T-cell (primary cell): ENCODE data around the gene PPT2. TPM values are rescaled to one million over a fixed set of nuclear protein-coding genes. Genes with fewer than 3 reads are reported as not detected.
"Not testable (repeated sequence)": the region's sequence is repeated elsewhere in the genome, so short reads cannot be mapped to it uniquely, and the experiment has no call there.

Experiments used
- ATAC-seq, 4 experiments: fragments of 200-7000 bp in 3 of 4; fragments of 150-1000 bp in 1 of 4; cut with Tn5 transposase; replicated peaks in 1 of 4; 1 replicate in 3 of 4; 2 replicates in 1 of 4; pipeline ENCODE4 v1.10.0; 2021; ENCODE audit warnings: moderate library complexity in 3 of 4, mild to moderate bottlenecking in 2 of 4, moderate number of reproducible peaks in 1 of 4
- CTCF ChIA-PET, 2 donors: fragments of 300-600 bp; sonication (Branson Sonifier 250); formaldehyde crosslinking; loops; one replicate each; lab custom pipeline; 2022; ENCODE audit warnings: antibody characterized with exemption in 2 of 2; lab: Charles Lee
- POLR2A ChIA-PET, 2 donors: fragments of 300-600 bp; sonication (Branson Sonifier 250); formaldehyde crosslinking; loops; one replicate each; lab custom pipeline; 2022; ENCODE audit warnings: antibody characterized with exemption in 2 of 2; lab: Charles Lee
- DNase-seq, 35 experiments: peaks; one replicate each; pipeline versions ENCODE4 v3.0.0 to v3.0.0-alpha.2; 2013 to 2023
- H3K27ac ChIP-seq: one replicate; pipeline ENCODE4 v1.5.1; 2013; ENCODE audit warnings: low read length
- H3K27me3 ChIP-seq, 2 experiments: replicated peaks in 1 of 2; 1 replicate in 1 of 2; 2 replicates in 1 of 2; pipeline versions ENCODE4 v1.6.1 to v1.7.0; 2013; ENCODE audit warnings: low read length in 1 of 2, mixed read lengths in 1 of 2; ENCODE audit not compliant: control insufficient read depth in 2 of 2, insufficient read depth in 2 of 2; ENCODE audit errors: extremely low read depth in 1 of 2
- H3K36me3 ChIP-seq, 2 donors: 1 replicate in 1 of 2; 2 replicates in 1 of 2; pipeline versions ENCODE4 v1.6.1 to v1.7.0; 2013; ENCODE audit warnings: low read length in 1 of 2; ENCODE audit not compliant: control insufficient read depth in 2 of 2, insufficient read depth in 1 of 2; ENCODE audit errors: extremely low read depth in 1 of 2
- H3K4me1 ChIP-seq, 2 experiments: 1 replicate in 1 of 2; 2 replicates in 1 of 2; pipeline versions ENCODE4 v1.6.1 to v1.7.0; 2013; ENCODE audit warnings: low read length in 2 of 2, mixed read lengths in 1 of 2; ENCODE audit not compliant: insufficient read depth in 2 of 2, control insufficient read depth in 1 of 2; ENCODE audit errors: extremely low read depth in 1 of 2
- H3K4me3 ChIP-seq, 2 donors: 1 replicate in 1 of 2; 2 replicates in 1 of 2; pipeline versions ENCODE4 v1.5.1 to v1.7.0; 2013; ENCODE audit warnings: mild to moderate bottlenecking in 2 of 2, low read length in 1 of 2, moderate library complexity in 1 of 2; ENCODE audit not compliant: control insufficient read depth in 1 of 2; ENCODE audit errors: extremely low read depth in 1 of 2
- H3K9me3 ChIP-seq: 2 replicates; pipeline ENCODE4 v1.7.0; 2013
- H3K27ac Mint-ChIP-seq, 2 donors: one replicate each; pipeline ENCODE4 v1.8.0; 2020 to 2021; ENCODE audit warnings: mild to moderate bottlenecking in 2 of 2, mixed read lengths in 2 of 2
- H3K27me3 Mint-ChIP-seq, 2 donors: one replicate each; pipeline ENCODE4 v1.8.0; 2021 to 2022; ENCODE audit warnings: mixed read lengths in 2 of 2
- H3K36me3 Mint-ChIP-seq: one replicate; pipeline ENCODE4 v1.8.0; 2021; ENCODE audit warnings: mixed read lengths
- H3K4me1 Mint-ChIP-seq, 3 donors: one replicate each; pipeline ENCODE4 v1.8.0; 2020 to 2022; ENCODE audit warnings: mixed read lengths in 3 of 3, mild to moderate bottlenecking in 1 of 3
- H3K4me3 Mint-ChIP-seq, 3 donors: one replicate each; pipeline ENCODE4 v1.8.0; 2020 to 2022; ENCODE audit warnings: mild to moderate bottlenecking in 3 of 3, mixed read lengths in 3 of 3, moderate library complexity in 3 of 3
- H3K9me3 Mint-ChIP-seq, 3 donors: one replicate each; pipeline ENCODE4 v1.8.0; 2020 to 2022; ENCODE audit warnings: mixed read lengths in 3 of 3
- WGBS: methylation state at CpG from one replicate; pipeline ENCODE4 v1.1.5; 2013; ENCODE audit warnings: missing lambda C conversion rate; ENCODE audit not compliant: insufficient coverage; 5-methylcytosine and 5-hydroxymethylcytosine counted together
- total RNA-seq, 35 experiments: library from RNA in 6 of 35; stranded (reverse) in 6 of 35; fragments of 120-200 nt in 1 of 35; gene quantifications; one replicate each; pipeline versions ENCODE4 v1.2.1 to v1.2.4 and lab custom pipeline; 2013 to 2026

The PPT2 gene
- total RNA-seq, 5 donors from 2014 or later (not counting 1 experiment from before 2014, with no cell fraction given): 11.2 to 25.6 (median 19.3) TPM

DNA sequence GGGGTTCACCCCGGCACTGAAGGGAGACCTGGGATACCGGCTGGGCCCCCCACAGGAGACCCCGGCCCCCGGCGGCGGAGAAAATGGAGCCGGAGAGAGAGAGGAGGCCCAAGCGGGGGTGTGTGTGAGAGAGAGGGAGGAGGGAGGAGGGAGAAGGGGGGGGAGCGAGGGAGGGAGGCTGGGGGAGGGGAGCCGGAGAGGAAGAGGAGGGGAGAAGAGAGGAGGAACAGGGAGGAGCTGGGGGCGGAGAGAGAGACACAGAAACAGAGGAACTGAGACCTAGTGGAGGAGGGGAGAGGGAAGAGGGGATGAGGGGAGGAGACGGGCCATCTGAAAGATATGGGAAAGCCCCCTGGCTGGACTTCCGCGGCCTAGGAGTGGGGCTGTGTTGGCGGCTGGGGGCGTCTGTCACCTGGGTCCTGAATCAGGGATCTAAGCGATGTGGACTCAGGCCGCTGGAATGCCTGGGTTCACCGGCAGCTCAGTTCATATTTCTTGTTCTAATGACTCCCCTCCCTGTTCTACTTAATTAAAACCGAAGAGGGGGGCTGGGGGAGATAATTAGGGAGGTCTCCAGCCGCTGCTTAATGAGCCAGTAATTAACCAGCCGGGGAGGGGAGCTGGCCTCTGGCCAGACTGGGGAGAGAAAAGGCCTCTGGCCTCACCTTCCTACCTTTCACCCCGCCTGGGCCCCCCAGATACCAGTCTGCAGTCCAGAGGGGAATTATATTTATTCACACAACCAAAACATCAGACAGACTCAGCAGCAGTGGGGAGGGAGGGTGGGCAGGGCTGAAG is 36.3 kb downstream of the PPT2 start, which contains the start of gene PBX2:
PBX2 (minus strand) TSS at position 149 of the 798 bp plus-strand sequence. CDS start 287 bp downstream, outside the sequence.
- Mint-ChIP-seq H3K27ac (peak within 1 kb of the TSS; percentile 99), H3K4me3 (peak within 1 kb of the TSS; percentile 96 to 97 (median 97)), H3K36me3 (peaks cover 46% of the 10 kb centered on the region), H3K4me1 (peaks cover 58 to 70% (median 70%) of the 10 kb centered on the region in 3 donors), H3K9me3 (no peaks in the 10 kb centered on the region), H3K27me3 (no peaks in the 10 kb centered on the region)
- no peaks in the 10 kb centered on the region for H3K9me3 ChIP-seq
- CTCF ChIA-PET: no interaction called here
- ATAC-seq (peak; percentile 59 to 69 (median 64)), DNase-seq (peak; percentile 61 to 86 (median 73))
- H3K4me1 ChIP-seq: peaks cover 33 to 76% of the 10 kb centered on the region in 2 experiments
- H3K27ac ChIP-seq: peak within 1 kb of the TSS; percentile 93
- 0% methylated on average over 5 of the region's 23 CpGs for WGBS
- H3K27me3 ChIP-seq: no peaks in the 10 kb centered on the region
- H3K4me3 ChIP-seq: peak within 1 kb of the TSS; percentile 95 to 97
- POLR2A ChIA-PET: interaction anchor here (0.5 to 0.9 kb wide), 3 partner anchors 59 to 1119 kb away, joined by 3 to 5 read pairs (median 3); no protein-coding TSS in a partner anchor
- peaks cover 0 to 36% of the 10 kb centered on the region in 2 donors for H3K36me3 ChIP-seq

DNA sequence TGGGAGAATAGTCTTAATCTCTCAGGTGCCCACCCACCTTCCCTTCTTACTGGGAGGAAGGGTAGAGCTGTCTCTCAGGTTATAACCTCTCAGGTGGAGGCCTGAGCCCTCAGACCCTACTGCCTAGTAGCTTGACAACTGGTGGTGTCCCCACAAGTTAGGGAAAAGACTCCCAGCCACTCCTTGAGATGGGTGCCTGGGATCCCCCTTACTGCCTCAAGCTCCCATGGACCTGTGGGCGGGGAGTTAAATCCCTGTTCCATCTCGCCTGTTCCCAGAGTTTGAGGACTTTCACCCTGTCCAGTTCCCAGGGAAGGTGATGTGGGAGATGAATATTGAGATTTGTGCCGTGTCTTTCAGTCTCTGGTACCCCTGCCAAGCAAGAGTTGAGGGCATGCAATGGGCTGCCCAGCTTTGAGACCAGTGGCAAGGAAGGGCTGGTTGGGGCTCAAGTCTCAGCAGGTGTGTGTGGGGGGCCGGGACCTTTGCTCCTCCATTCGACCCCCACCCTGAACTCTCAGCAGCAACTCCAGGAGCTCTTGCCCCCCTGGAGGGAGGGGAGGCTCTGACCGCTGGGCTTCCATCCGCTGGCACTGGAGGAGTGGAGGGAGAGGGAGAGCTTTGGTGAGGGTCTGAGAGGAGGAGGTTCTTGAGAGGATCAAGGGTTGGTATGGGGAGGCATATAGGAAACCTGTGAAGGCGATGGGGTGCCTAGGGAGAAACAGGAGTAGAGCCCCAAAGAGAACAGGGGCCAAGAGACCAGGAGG is 37.2 kb downstream of the PPT2 start:
- peak overlapping the region; percentile 95 to 97 for H3K4me3 ChIP-seq
- Mint-ChIP-seq H3K9me3 (no peaks in the 10 kb centered on the region), H3K4me1 (peaks cover 54 to 66% (median 64%) of the 10 kb centered on the region in 3 donors), H3K27ac (peak overlapping the region; percentile 99), H3K27me3 (no peaks in the 10 kb centered on the region), H3K36me3 (peaks cover 39% of the 10 kb centered on the region), H3K4me3 (peak overlapping the region; percentile 96 to 97 (median 97))
- POLR2A ChIA-PET: interaction anchor here in 1 of 2 donors (0.6 kb wide), 1 partner anchor 687 kb away, joined by 5 read pairs; no protein-coding TSS in a partner anchor
- no peaks in the 10 kb centered on the region for H3K27me3 ChIP-seq
- CTCF ChIA-PET: no interaction called here
- H3K9me3 ChIP-seq: no peaks in the 10 kb centered on the region
- ATAC-seq (no peak), DNase-seq (peak in 1 of 35 experiments; percentile 26)
- H3K27ac ChIP-seq: peak overlapping the region; percentile 93
- H3K36me3 ChIP-seq: peaks cover 0 to 33% of the 10 kb centered on the region in 2 donors
- WGBS: 22% methylated on average over 5 of the region's 8 CpGs
- peaks cover 33 to 74% of the 10 kb centered on the region in 2 experiments for H3K4me1 ChIP-seq

DNA sequence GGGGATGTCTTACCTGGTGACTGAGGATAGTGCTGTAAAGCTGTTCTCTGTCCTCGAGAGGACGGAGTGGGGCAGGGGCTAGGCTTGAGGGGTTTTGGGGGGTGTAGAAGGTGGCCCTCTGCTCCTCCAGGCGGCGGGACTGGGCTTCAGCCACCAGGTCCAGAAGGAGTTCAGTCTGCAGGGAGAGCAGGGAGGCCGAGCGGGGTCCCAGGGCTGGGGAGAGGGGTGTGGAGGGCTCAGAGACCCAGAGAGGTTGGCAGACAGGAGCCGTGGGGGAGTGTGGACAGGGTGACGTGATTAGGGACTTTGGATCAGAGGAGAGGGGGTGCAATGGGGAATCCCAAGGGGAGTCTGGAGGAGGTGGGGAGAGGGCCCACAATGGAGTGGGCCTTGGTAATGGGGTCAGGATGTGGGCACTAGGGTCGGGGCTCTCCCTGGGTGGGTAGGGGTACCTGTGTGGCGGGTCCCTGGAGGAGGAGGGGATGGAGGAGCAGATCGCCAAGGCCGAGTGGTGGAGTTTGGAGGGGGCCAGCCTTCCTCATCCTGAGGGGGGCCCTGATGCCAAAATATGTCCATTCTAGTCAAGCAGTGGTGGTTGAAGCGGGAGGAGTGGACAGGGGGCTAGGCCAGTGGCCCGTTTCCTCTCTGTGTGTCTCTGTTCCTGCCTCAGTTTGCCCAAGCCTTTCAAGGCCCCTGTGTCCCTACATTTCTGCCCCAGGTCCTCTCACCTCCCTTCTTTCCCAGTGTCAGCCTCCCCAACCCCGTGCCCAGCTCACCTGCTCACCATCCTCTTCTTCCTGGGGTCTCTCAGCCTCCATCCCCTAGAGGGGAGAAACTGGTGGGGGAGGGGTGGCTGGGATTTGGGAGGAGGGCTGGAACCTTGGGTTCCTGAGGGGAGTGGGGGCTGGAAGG is 38.0 kb downstream of the PPT2 start:
- Mint-ChIP-seq H3K4me1 (peaks cover 49 to 61% (median 59%) of the 10 kb centered on the region in 3 donors), H3K27me3 (no peaks in the 10 kb centered on the region), H3K9me3 (no peaks in the 10 kb centered on the region), H3K4me3 (peak overlapping the region; percentile 96 to 97 (median 97)), H3K27ac (peak overlapping the region; percentile 99), H3K36me3 (peaks cover 30% of the 10 kb centered on the region)
- peak overlapping the region; percentile 95 to 97 for H3K4me3 ChIP-seq
- H3K9me3 ChIP-seq: no peaks in the 10 kb centered on the region
- CTCF ChIA-PET: interaction anchor here in 1 of 2 donors (0.8 to 1.3 kb wide), 2 partner anchors 15 to 780 kb away, joined by 3 to 4 read pairs; no protein-coding TSS in a partner anchor
- peaks cover 38 to 74% of the 10 kb centered on the region in 2 experiments for H3K4me1 ChIP-seq
- 8% methylated on average over 10 of the region's 15 CpGs for WGBS
- DNase-seq (peak in 2 of 35 experiments; percentile 11 to 56), ATAC-seq (no peak)
- POLR2A ChIA-PET: interaction anchor here in 1 of 2 donors (0.5 to 1.4 kb wide), 2 partner anchors 14 to 791 kb away, joined by 3 to 7 read pairs; no protein-coding TSS in a partner anchor
- H3K27ac ChIP-seq: peak overlapping the region; percentile 93
- H3K27me3 ChIP-seq: no peaks in the 10 kb centered on the region
- H3K36me3 ChIP-seq: peaks cover 0 to 24% of the 10 kb centered on the region in 2 donors

DNA sequence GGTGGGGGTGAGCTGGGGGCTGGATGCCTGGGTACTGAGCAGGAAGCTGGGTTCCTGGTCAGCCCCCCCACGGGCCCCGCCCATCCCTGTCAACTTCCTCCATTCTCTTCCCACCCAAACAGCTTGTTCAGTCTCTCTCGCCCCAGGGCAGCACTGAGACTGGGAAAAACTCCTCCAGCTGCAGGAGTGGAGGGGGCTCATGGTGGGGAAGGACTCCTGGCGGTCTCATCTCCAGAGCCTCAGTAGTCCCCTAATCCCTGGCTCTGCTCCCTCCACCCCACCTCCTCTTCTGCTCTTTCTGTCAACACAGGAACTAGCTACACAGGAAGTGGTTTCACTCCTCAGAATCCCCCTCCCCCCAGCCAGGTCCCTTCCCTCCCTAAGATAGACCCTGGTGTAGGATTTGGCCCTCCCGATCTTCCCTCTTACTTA is 38.7 kb downstream of the PPT2 start, which contains the start of gene GPSM3:
GPSM3 (minus strand) TSS at position 36 of the 432 bp plus-strand sequence. CDS start 130 bp downstream, outside the sequence.
- H3K4me1 Mint-ChIP-seq: peaks cover 44 to 56% (median 54%) of the 10 kb centered on the region in 3 donors
- Histone ChIP-seq H3K4me3 (peak within 1 kb of the TSS; percentile 95 to 97), H3K9me3 (no peaks in the 10 kb centered on the region), H3K27me3 (no peaks in the 10 kb centered on the region), H3K27ac (peak within 1 kb of the TSS; percentile 93), H3K36me3 (peaks cover 0 to 18% of the 10 kb centered on the region in 2 donors), H3K4me1 (peaks cover 34 to 72% of the 10 kb centered on the region in 2 experiments)
- POLR2A ChIA-PET: interaction anchor here (0.6 to 1.4 kb wide), 3 partner anchors 10 to 15 kb away, joined by 3 to 5 read pairs (median 3); no protein-coding TSS in a partner anchor
- H3K27ac Mint-ChIP-seq: peak within 1 kb of the TSS; percentile 99
- CTCF ChIA-PET: interaction anchor here in 1 of 2 donors (0.8 to 1.3 kb wide), 2 partner anchors 15 to 779 kb away, joined by 3 to 4 read pairs; no protein-coding TSS in a partner anchor
- DNase-seq (peak; percentile 30 to 77 (median 54)), ATAC-seq (peak in 2 of 4 experiments; percentile 18 to 19)
- peak within 1 kb of the TSS; percentile 96 to 97 (median 97) for H3K4me3 Mint-ChIP-seq
- peaks cover 25% of the 10 kb centered on the region for H3K36me3 Mint-ChIP-seq
- WGBS: no CpG with 5 or more reads among the region's 5 CpGs
- no peaks in the 10 kb centered on the region for H3K27me3 Mint-ChIP-seq
- H3K9me3 Mint-ChIP-seq: no peaks in the 10 kb centered on the region

DNA sequence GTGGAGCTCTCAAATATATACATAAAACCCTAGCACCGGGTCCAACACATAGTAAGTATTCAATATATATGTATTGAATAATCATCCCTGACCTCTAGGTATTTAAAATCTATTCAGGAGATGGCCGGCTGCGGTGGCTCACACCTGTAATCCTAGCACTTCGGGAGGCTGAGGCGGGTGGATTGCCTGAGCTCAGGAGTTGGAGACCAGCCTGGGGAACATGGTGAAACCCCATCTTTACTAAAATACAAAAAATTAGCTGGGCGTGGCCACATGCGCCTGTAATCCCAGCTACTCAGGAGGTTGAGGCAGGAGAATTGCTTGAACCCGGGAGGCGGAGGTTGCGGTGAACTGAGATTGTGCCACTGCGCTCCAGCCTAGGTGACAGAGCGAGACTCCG is 39.2 kb downstream of the PPT2 start:
- Histone ChIP-seq H3K4me1 (peaks cover 32 to 67% of the 10 kb centered on the region in 2 experiments), H3K27ac (peak overlapping the region; percentile 93), H3K4me3 (peak overlapping the region; percentile 95 to 97), H3K36me3 (peaks cover 0 to 14% of the 10 kb centered on the region in 2 donors)
- H3K9me3 ChIP-seq, H3K9me3 Mint-ChIP-seq, ATAC-seq, H3K27me3 Mint-ChIP-seq, H3K27me3 ChIP-seq, DNase-seq: not testable (repeated sequence)
- 40% methylated on average over 1 of the region's 13 CpGs for WGBS
- Mint-ChIP-seq H3K36me3 (peaks cover 23% of the 10 kb centered on the region), H3K4me3 (peak overlapping the region; percentile 96 to 97 (median 97)), H3K4me1 (peaks cover 39 to 51% (median 50%) of the 10 kb centered on the region in 3 donors), H3K27ac (peak overlapping the region; percentile 99)
- CTCF ChIA-PET: interaction anchor here in 1 of 2 donors (0.8 to 1.3 kb wide), 2 partner anchors 16 to 779 kb away, joined by 3 to 4 read pairs; no protein-coding TSS in a partner anchor
- POLR2A ChIA-PET: interaction anchor here (0.6 to 1.4 kb wide), 3 partner anchors 10 to 16 kb away, joined by 3 to 5 read pairs (median 3); no protein-coding TSS in a partner anchor
